Stimulated activated CD4-positive, alpha-beta T cell treated with anti-CD3 and anti-CD28 coated beads, Interleukin-1b, Interleukin-23, amount 100 ng/mL, for 4 hours (primary cell): ENCODE measurements around the gene PSAP.

Experiments
- DNase-seq, 2 donors: peaks; one replicate each; pipeline ENCODE4 v3.0.0-alpha.2; 2020; ENCODE audit warnings: low read depth in 2 of 2

Gene PSAP

GRCh38 chr10:71810048-71810750 is 40.9 kb downstream of the PSAP start:
- DNase-seq = no peak

- no peak for DNase-seq
These were observed 41.4 kb downstream of the PSAP start for GRCh38 chr10:71809628-71810027.

- DNase-seq = no peak
These were observed 43.2 kb downstream of the PSAP start for GRCh38 chr10:71807557-71808510.

- DNase-seq = no peak
These were observed 44.1 kb downstream of the PSAP start for GRCh38 chr10:71806704-71807556.

- DNase-seq = no peak
These were observed 45.0 kb downstream of the PSAP start for GRCh38 chr10:71805776-71806703.

GRCh38 chr10:71804077-71804476 is 47.0 kb downstream of the PSAP start:
- DNase-seq = no peak

- DNase-seq = no peak
These were observed 48.1 kb downstream of the PSAP start for GRCh38 chr10:71802715-71803488.

- DNase-seq = no peak
These were observed 48.8 kb downstream of the PSAP start for GRCh38 chr10:71802235-71802634.

GRCh38 chr10:71801361-71801760 is 49.7 kb downstream of the PSAP start:
- no peak for DNase-seq

- DNase-seq = no peak
These were observed 51.2 kb downstream of the PSAP start for GRCh38 chr10:71799608-71800453.

GRCh38 chr10:71799112-71799511 is 51.9 kb downstream of the PSAP start:
- DNase-seq = no peak

GRCh38 chr10:71798308-71798624 is 52.8 kb downstream of the PSAP start:
- DNase-seq = no peak

- DNase-seq = no peak
These were observed 53.3 kb downstream of the PSAP start for GRCh38 chr10:71797533-71798307.

- no peak for DNase-seq
These were observed 54.2 kb downstream of the PSAP start for GRCh38 chr10:71796749-71797405.

- DNase-seq = no peak
These were observed 55.8 kb downstream of the PSAP start for GRCh38 chr10:71795248-71795647.

- no peak for DNase-seq
These were observed 60.2 kb downstream of the PSAP start for GRCh38 chr10:71790749-71791440.

- DNase-seq = no peak
These were observed 61.2 kb downstream of the PSAP start for GRCh38 chr10:71789871-71790270.
